HEK293 (cell line): ENCODE results near the gene FSD1.

Experiments used
- CTCF ChIA-PET: fragments of 350-600 bp; formaldehyde crosslinking; extraction: SDS; loops from one replicate; lab custom pipeline; 2021; ENCODE audit warnings: antibody characterized with exemption; lab: Yijun Ruan, JAX
- POLR2A ChIA-PET: fragments of 300-600 bp; formaldehyde crosslinking; extraction: SDS; loops from one replicate; lab custom pipeline; 2020; ENCODE audit warnings: antibody characterized with exemption, inconsistent platforms; lab: Yijun Ruan, JAX
- H3K27ac ChIP-seq: fragments of 200-500 bp; sonication (Bioruptor generic); 2 replicates; pipeline ENCODE4 v1.5.1; 2014; ENCODE audit warnings: low read depth, low read length, control low read depth, inconsistent platforms; ENCODE audit errors: extremely low read depth
- H3K36me3 ChIP-seq, 2 experiments: fragments of 200-500 bp in 1 of 2; sonication (Bioruptor generic) in 1 of 2; 1 replicate in 1 of 2; 2 replicates in 1 of 2; pipeline ENCODE4 v1.5.1; 2014 to 2017; ENCODE audit warnings: inconsistent platforms in 2 of 2, low read length in 2 of 2; ENCODE audit not compliant: control insufficient read depth in 2 of 2, insufficient read depth in 1 of 2
- H3K4me1 ChIP-seq: fragments of 200-500 bp; sonication (Bioruptor generic); 2 replicates; pipeline ENCODE4 v1.5.1; 2014; ENCODE audit warnings: mild to moderate bottlenecking, low read length, inconsistent platforms; ENCODE audit not compliant: control insufficient read depth, insufficient read depth
- H3K4me3 ChIP-seq: 2 replicates; pipeline ENCODE4 v1.5.1; 2011; ENCODE audit warnings: low read depth, mild to moderate bottlenecking, control low read depth, low read length, moderate library complexity
- H3K9me3 ChIP-seq: fragments of 200-500 bp; sonication (Bioruptor generic); 2 replicates; pipeline ENCODE4 v1.5.1; 2014; ENCODE audit warnings: low read depth, low read length, inconsistent platforms; ENCODE audit not compliant: control insufficient read depth, insufficient read depth
- HIC1 ChIP-seq: fragments of 450-650 bp; formaldehyde crosslinking; IDR thresholded peaks from 2 replicates; pipeline ENCODE4 v1.5.1; 2016; ENCODE audit warnings: missing biosample characterization, missing genetic modification characterization
- HOXD13 ChIP-seq: sonication (generic); formaldehyde crosslinking; IDR thresholded peaks from 2 replicates; pipeline ENCODE4 v1.8.0; 2022; ENCODE audit warnings: missing genetic modification reagents, borderline replicate concordance
- KLF7 ChIP-seq: fragments of 450-650 bp; formaldehyde crosslinking; IDR thresholded peaks from 2 replicates; pipeline ENCODE4 v1.5.1; 2016; ENCODE audit warnings: missing biosample characterization, missing genetic modification characterization, borderline replicate concordance
- SP7 ChIP-seq: fragments of 450-650 bp; formaldehyde crosslinking; IDR thresholded peaks from 2 replicates; pipeline ENCODE4 v1.5.1; 2016; ENCODE audit warnings: missing biosample characterization, missing genetic modification characterization
- TRIM28 ChIP-seq: IDR thresholded peaks from 2 replicates; pipeline ENCODE4 v1.6.1; 2011; ENCODE audit warnings: low read length, control low read depth, borderline replicate concordance
- ZFP3 ChIP-seq: fragments of 450-650 bp; formaldehyde crosslinking; IDR thresholded peaks from 2 replicates; pipeline ENCODE4 v1.5.1; 2016; ENCODE audit warnings: low read depth, missing biosample characterization, missing genetic modification characterization
- ZNF10 ChIP-seq: fragments of 450-650 bp; formaldehyde crosslinking; IDR thresholded peaks from 2 replicates; pipeline ENCODE4 v1.5.1; 2017; ENCODE audit warnings: missing biosample characterization, missing genetic modification characterization
- ZNF157 ChIP-seq: fragments of 450-650 bp; formaldehyde crosslinking; IDR thresholded peaks from 2 replicates; pipeline ENCODE4 v1.5.1; 2016; ENCODE audit warnings: missing biosample characterization, missing genetic modification characterization
- ZNF16 ChIP-seq: fragments of 450-650 bp; formaldehyde crosslinking; IDR thresholded peaks from 2 replicates; pipeline ENCODE4 v1.5.1; 2016; ENCODE audit warnings: low read depth, missing biosample characterization, missing genetic modification characterization
- ZNF184 ChIP-seq: fragments of 450-650 bp; IDR thresholded peaks from 2 replicates; pipeline ENCODE4 v1.5.1; 2018; ENCODE audit warnings: missing biosample characterization, mild to moderate bottlenecking, missing genetic modification characterization
- ZNF223 ChIP-seq: fragments of 450-650 bp; formaldehyde crosslinking; IDR thresholded peaks from 2 replicates; pipeline ENCODE4 v1.5.1; 2016; ENCODE audit warnings: missing biosample characterization, missing genetic modification characterization
- ZNF48 ChIP-seq: fragments of 450-650 bp; formaldehyde crosslinking; IDR thresholded peaks from 2 replicates; pipeline ENCODE4 v1.5.1; 2016; ENCODE audit warnings: missing biosample characterization, missing genetic modification characterization
- ZNF514 ChIP-seq: fragments of 450-650 bp; formaldehyde crosslinking; IDR thresholded peaks from 2 replicates; pipeline ENCODE4 v1.5.1; 2016; ENCODE audit warnings: missing biosample characterization, missing genetic modification characterization
- ZNF560 ChIP-seq: fragments of 450-650 bp; formaldehyde crosslinking; IDR thresholded peaks from 2 replicates; pipeline ENCODE4 v1.5.1; 2017; ENCODE audit warnings: missing biosample characterization, missing genetic modification characterization, borderline replicate concordance
- ZNF658 ChIP-seq: fragments of 450-650 bp; formaldehyde crosslinking; IDR thresholded peaks from 2 replicates; pipeline ENCODE4; 2016; ENCODE audit warnings: missing biosample characterization, missing genetic modification characterization
- ZNF670 ChIP-seq: fragments of 450-650 bp; formaldehyde crosslinking; IDR thresholded peaks from 2 replicates; pipeline ENCODE4 v1.5.1; 2016; ENCODE audit warnings: missing biosample characterization, missing genetic modification characterization, low read depth
- ZNF776 ChIP-seq: fragments of 450-650 bp; formaldehyde crosslinking; IDR thresholded peaks from 2 replicates; pipeline ENCODE4 v1.5.0; 2017; ENCODE audit warnings: missing biosample characterization, missing genetic modification characterization, borderline replicate concordance
- TF ChIP-seq, protein P1 (sequence below): sonication (generic); formaldehyde crosslinking; IDR thresholded peaks from 2 replicates; pipeline ENCODE4 v1.8.1; 2022; ENCODE audit warnings: mild to moderate bottlenecking, moderate library complexity, missing genetic modification reagents
- TF ChIP-seq, protein P2 (sequence below): IDR thresholded peaks from 2 replicates; pipeline ENCODE4 v1.6.1; 2011; ENCODE audit warnings: mild to moderate bottlenecking, low read depth, low read length, borderline replicate concordance

The FSD1 gene

GRCh38 chr19:4258181-4258580 lies 46.2 kb upstream of the FSD1 start:
- no peaks in the 10 kb centered on the region for H3K4me1 ChIP-seq
- ChIA-PET POLR2A (interaction anchor here (0.6 kb wide), 1 partner anchor 415 kb away, joined by 3 read pairs; no protein-coding TSS in a partner anchor), CTCF (interaction anchor here (1.2 kb wide), 1 partner anchor 9 kb away, joined by 4 read pairs; no protein-coding TSS in a partner anchor)
- no peak overlapping the region for H3K27ac ChIP-seq
- TF ChIP-seq ZNF776 (tag by site-specific recombination) (no peak), HOXD13 (CRISPR knock-in tag) (no peak), ZNF48 (tag by site-specific recombination) (no peak), ZNF157 (tag by site-specific recombination) (no peak), ZNF514 (no peak), ZNF658 (tag by site-specific recombination) (no peak), ZNF560 (tag by site-specific recombination) (no peak), SP7 (tag by site-specific recombination) (no peak), ZNF670 (tag by site-specific recombination) (no peak), ZNF16 (no peak), KLF7 (tag by site-specific recombination) (no peak), ZNF184 (tag by site-specific recombination) (no peak)
- TF ChIP-seq, protein P1, sequence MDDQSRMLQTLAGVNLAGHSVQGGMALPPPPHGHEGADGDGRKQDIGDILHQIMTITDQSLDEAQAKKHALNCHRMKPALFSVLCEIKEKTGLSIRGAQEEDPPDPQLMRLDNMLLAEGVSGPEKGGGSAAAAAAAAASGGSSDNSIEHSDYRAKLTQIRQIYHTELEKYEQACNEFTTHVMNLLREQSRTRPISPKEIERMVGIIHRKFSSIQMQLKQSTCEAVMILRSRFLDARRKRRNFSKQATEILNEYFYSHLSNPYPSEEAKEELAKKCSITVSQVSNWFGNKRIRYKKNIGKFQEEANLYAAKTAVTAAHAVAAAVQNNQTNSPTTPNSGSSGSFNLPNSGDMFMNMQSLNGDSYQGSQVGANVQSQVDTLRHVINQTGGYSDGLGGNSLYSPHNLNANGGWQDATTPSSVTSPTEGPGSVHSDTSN (CRISPR knock-in tag): no peak
- peaks cover 24 to 65% of the 10 kb centered on the region in 2 experiments; a peak in 2 of 3 replicates for H3K36me3 ChIP-seq
- H3K4me3 ChIP-seq: no peak overlapping the region
- no peaks in the 10 kb centered on the region for H3K9me3 ChIP-seq

DNA sequence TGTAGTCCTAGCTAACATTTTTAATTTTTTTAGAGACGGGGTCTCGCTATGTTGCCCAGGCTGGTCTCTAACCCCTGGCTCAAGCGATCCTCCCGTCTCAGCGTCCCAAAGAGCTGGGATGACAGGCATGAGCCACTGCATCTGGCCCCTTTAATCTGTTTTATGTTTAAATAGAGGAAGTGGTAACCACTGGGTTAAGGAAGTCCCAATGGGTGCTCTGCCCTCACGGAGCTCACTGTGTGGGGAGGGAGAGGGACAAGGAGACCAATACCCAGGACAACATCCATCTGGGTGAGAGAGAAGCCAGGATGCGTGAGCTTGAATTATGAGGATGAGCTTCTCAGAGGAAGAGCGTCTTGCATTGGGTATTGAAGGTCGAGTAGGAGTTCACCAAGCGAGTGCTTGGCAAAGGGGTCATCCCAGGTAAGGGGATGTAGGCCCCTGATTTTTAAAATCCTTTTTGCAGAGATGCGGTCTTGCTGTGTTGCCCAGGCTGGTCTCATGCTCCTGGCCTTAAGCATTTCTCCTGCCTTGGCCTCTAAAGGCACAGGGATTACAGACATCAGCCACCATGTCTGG lies 43.7 kb upstream of the FSD1 start:
- ChIA-PET POLR2A (interaction anchor here (1.3 kb wide), 1 partner anchor 83 kb away, joined by 4 read pairs; the partner anchor contains the start of gene MPND), CTCF (interaction anchor here (0.6 to 1.0 kb wide), 3 partner anchors 27 to 265 kb away, joined by 3 to 6 read pairs (median 3); no protein-coding TSS in a partner anchor)
- peak; percentile 88 for TF ChIP-seq ZFP3 (tag by site-specific recombination)
- TF ChIP-seq TRIM28: no peak
- Histone ChIP-seq H3K9me3 (no peaks in the 10 kb centered on the region), H3K4me3 (no peak overlapping the region), H3K36me3 (peaks cover 14 to 52% of the 10 kb centered on the region in 2 experiments; a peak in 2 of 3 replicates), H3K27ac (no peak overlapping the region), H3K4me1 (no peaks in the 10 kb centered on the region)

DNA sequence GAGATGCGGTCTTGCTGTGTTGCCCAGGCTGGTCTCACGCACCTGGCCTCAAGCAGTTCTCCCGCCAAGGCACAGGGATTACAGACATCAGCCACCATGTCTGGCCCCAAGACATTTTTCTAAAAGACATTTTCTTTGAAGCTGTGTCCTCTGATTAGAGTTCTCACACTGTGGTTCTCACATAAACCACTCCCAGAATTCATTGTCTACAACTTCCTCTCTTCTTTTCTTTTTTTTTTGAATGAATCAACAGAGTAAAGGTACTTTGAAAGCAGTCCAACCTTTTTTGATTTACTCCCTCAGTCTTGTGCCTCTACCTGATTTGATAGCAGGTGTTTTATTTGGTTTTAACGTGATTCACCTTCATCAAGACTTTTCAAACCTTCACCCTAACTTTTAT lies 39.6 kb upstream of the FSD1 start:
- H3K27ac ChIP-seq: no peak overlapping the region
- no peaks in the 10 kb centered on the region for H3K4me1 ChIP-seq
- H3K9me3 ChIP-seq: no peaks in the 10 kb centered on the region
- TF ChIP-seq ZNF560 (tag by site-specific recombination) (no peak), ZNF223 (tag by site-specific recombination) (no peak), HIC1 (no peak), ZNF10 (tag by site-specific recombination) (no peak)
- TF ChIP-seq, protein P2, sequence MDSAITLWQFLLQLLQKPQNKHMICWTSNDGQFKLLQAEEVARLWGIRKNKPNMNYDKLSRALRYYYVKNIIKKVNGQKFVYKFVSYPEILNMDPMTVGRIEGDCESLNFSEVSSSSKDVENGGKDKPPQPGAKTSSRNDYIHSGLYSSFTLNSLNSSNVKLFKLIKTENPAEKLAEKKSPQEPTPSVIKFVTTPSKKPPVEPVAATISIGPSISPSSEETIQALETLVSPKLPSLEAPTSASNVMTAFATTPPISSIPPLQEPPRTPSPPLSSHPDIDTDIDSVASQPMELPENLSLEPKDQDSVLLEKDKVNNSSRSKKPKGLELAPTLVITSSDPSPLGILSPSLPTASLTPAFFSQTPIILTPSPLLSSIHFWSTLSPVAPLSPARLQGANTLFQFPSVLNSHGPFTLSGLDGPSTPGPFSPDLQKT: no peak
- TF ChIP-seq, all 188 proteins: peak for 0
- CTCF ChIA-PET: interaction anchor here (0.6 to 3.5 kb wide), 7 partner anchors 9 to 539 kb away, joined by 3 to 19 read pairs (median 3); no protein-coding TSS in a partner anchor
- no peak overlapping the region for H3K4me3 ChIP-seq
- H3K36me3 ChIP-seq: peaks cover 21 to 43% of the 10 kb centered on the region in 2 experiments; a peak in 2 of 3 replicates
- POLR2A ChIA-PET: interaction anchor here (0.6 kb wide), 1 partner anchor 88 kb away, joined by 4 read pairs; no protein-coding TSS in a partner anchor
